CD8-positive, alpha-beta memory T cell (primary cell): ENCODE measurements around the gene CNGA2. TPM values are rescaled to one million over a fixed set of nuclear protein-coding genes. Genes with fewer than 3 reads are reported as not detected.

ENCODE experiments used
- CTCF ChIA-PET: fragments of 350-600 bp; sonication (Branson Sonifier 250); formaldehyde crosslinking; loops from one replicate; lab custom pipeline; 2021; ENCODE audit warnings: antibody characterized with exemption; lab: Charles Lee
- POLR2A ChIA-PET: fragments of 350-600 bp; sonication (Branson Sonifier 250); formaldehyde crosslinking; loops from one replicate; lab custom pipeline; 2021; ENCODE audit warnings: antibody characterized with exemption; lab: Charles Lee
- DNase-seq, 5 donors: peaks; one replicate each; pipeline versions ENCODE4 v3.0.0 to v3.0.0-alpha.2; 2020 to 2022; ENCODE audit warnings: mixed read lengths in 1 of 5
- H3K27ac ChIP-seq: one replicate; pipeline ENCODE4 v1.7.0; 2013; ENCODE audit warnings: low read depth, mild to moderate bottlenecking, low read length, moderate library complexity
- H3K27me3 ChIP-seq: 2 replicates; pipeline ENCODE4 v1.7.0; 2013; ENCODE audit warnings: low read length, mild to moderate bottlenecking; ENCODE audit not compliant: insufficient read depth, poor library complexity, severe bottlenecking
- H3K36me3 ChIP-seq: 2 replicates; pipeline ENCODE4 v1.7.0; 2013; ENCODE audit warnings: mild to moderate bottlenecking, low read length, moderate library complexity; ENCODE audit not compliant: insufficient read depth
- H3K4me1 ChIP-seq: 2 replicates; pipeline ENCODE4 v1.7.0; 2013; ENCODE audit warnings: mild to moderate bottlenecking, low read length, moderate library complexity; ENCODE audit not compliant: insufficient read depth
- H3K4me3 ChIP-seq: 2 replicates; pipeline ENCODE4 v1.7.0; 2013; ENCODE audit warnings: mild to moderate bottlenecking, low read length
- H3K9me3 ChIP-seq: 2 replicates; pipeline ENCODE4 v1.7.0; 2013; ENCODE audit warnings: mild to moderate bottlenecking, low read length
- H3K27ac Mint-ChIP-seq, 8 donors: one replicate each; pipeline ENCODE4 v1.8.0; 2020 to 2021; ENCODE audit warnings: mixed read lengths in 8 of 8, mild to moderate bottlenecking in 6 of 8, inconsistent platforms in 3 of 8, moderate library complexity in 3 of 8
- H3K27me3 Mint-ChIP-seq, 2 donors: one replicate each; pipeline ENCODE4 v1.8.0; 2020 to 2021; ENCODE audit warnings: mixed read lengths in 2 of 2, mild to moderate bottlenecking in 1 of 2, moderate library complexity in 1 of 2
- H3K36me3 Mint-ChIP-seq, 3 donors: one replicate each; pipeline ENCODE4 v1.8.0; 2020 to 2021; ENCODE audit warnings: mixed read lengths in 3 of 3, inconsistent platforms in 1 of 3, mild to moderate bottlenecking in 1 of 3
- H3K4me1 Mint-ChIP-seq, 3 donors: one replicate each; pipeline ENCODE4 v1.8.0; 2020 to 2021; ENCODE audit warnings: mixed read lengths in 3 of 3, inconsistent platforms in 1 of 3, mild to moderate bottlenecking in 1 of 3
- H3K4me3 Mint-ChIP-seq, 7 donors: one replicate each; pipeline ENCODE4 v1.8.0; 2020 to 2021; ENCODE audit warnings: mixed read lengths in 7 of 7, mild to moderate bottlenecking in 6 of 7, moderate library complexity in 4 of 7, inconsistent platforms in 2 of 7
- H3K9me3 Mint-ChIP-seq, 5 donors: one replicate each; pipeline ENCODE4 v1.8.0; 2020 to 2022; ENCODE audit warnings: mixed read lengths in 5 of 5, mild to moderate bottlenecking in 3 of 5, moderate library complexity in 2 of 5, inconsistent platforms in 1 of 5
- polyA plus RNA-seq: library from polyadenylated mRNA; unstranded; fragments of 300-500 nt; fragmentation: Illumina TruSeq; gene quantifications from one replicate; pipeline ENCODE4 v1.2.3, GENCODE V29; 2021
- total RNA-seq, 2 experiments: library from RNA; stranded (reverse); gene quantifications; one replicate each; pipeline ENCODE4 v1.2.3, GENCODE V29; 2021

Gene CNGA2
- total and polyA plus RNA-seq, 3 experiments from 2014 or later, result not detected

GRCh38 chrX:151714362-151714761 lies 20.2 kb upstream of the CNGA2 start:
- Mint-ChIP-seq H3K27me3 (peaks cover 3 to 7% of the 10 kb centered on the region in 2 donors), H3K36me3 (no peaks in the 10 kb centered on the region)
- CTCF ChIA-PET, result no interaction called here

GRCh38 chrX:151715752-151716151 lies 18.8 kb upstream of the CNGA2 start, which contains the start of gene FATE1:
Gene FATE1 (plus strand): TSS chrX:151716035. CDS start chrX:151716120, 85 bp downstream.
- no peaks in the 10 kb centered on the region for H3K4me1 Mint-ChIP-seq
- Histone ChIP-seq H3K4me1 (no peaks in the 10 kb centered on the region), H3K9me3 (no peaks in the 10 kb centered on the region), H3K36me3 (no peaks in the 10 kb centered on the region), H3K4me3 (no peak within 1 kb of the TSS), H3K27me3 (no peaks in the 10 kb centered on the region), H3K27ac (no peak within 1 kb of the TSS)
- no peaks in the 10 kb centered on the region for H3K36me3 Mint-ChIP-seq
- ChIA-PET POLR2A (no interaction called here), CTCF (no interaction called here)
- DNase-seq, result no peak
- no peaks in the 10 kb centered on the region for H3K9me3 Mint-ChIP-seq
- H3K27me3 Mint-ChIP-seq, result peaks cover 3 to 7% of the 10 kb centered on the region in 2 donors
- no peak within 1 kb of the TSS for H3K4me3 Mint-ChIP-seq
- H3K27ac Mint-ChIP-seq, result no peak within 1 kb of the TSS

More at GRCh38 chrX:151714362-151714761, 20.2 kb upstream of the CNGA2 start:
- H3K27ac Mint-ChIP-seq, result no peak overlapping the region
- POLR2A ChIA-PET, result no interaction called here
- H3K36me3 ChIP-seq, result no peaks in the 10 kb centered on the region
- no peak overlapping the region for H3K27ac ChIP-seq
- no peak for DNase-seq
- no peak overlapping the region for H3K4me3 Mint-ChIP-seq
- H3K4me3 ChIP-seq, result no peak overlapping the region
- no peaks in the 10 kb centered on the region for H3K27me3 ChIP-seq
- H3K9me3 ChIP-seq, result no peaks in the 10 kb centered on the region
- no peaks in the 10 kb centered on the region for H3K4me1 ChIP-seq
- no peaks in the 10 kb centered on the region for H3K4me1 Mint-ChIP-seq
- no peaks in the 10 kb centered on the region for H3K9me3 Mint-ChIP-seq

GRCh38 chrX:151722241-151722846 lies 12.2 kb upstream of the CNGA2 start:
- ChIA-PET POLR2A (no interaction called here), CTCF (no interaction called here)
- Histone ChIP-seq H3K27me3 (no peaks in the 10 kb centered on the region), H3K4me1 (no peaks in the 10 kb centered on the region), H3K9me3 (no peaks in the 10 kb centered on the region), H3K27ac (no peak overlapping the region), H3K4me3 (no peak overlapping the region), H3K36me3 (no peaks in the 10 kb centered on the region)
- Mint-ChIP-seq H3K27ac (no peak overlapping the region), H3K27me3 (peaks cover 0 to 18% of the 10 kb centered on the region in 2 donors), H3K36me3 (no peaks in the 10 kb centered on the region), H3K9me3 (no peaks in the 10 kb centered on the region), H3K4me3 (no peak overlapping the region), H3K4me1 (no peaks in the 10 kb centered on the region)
- no peak for DNase-seq

- H3K9me3 ChIP-seq, result no peaks in the 10 kb centered on the region
- H3K4me1 ChIP-seq, result no peaks in the 10 kb centered on the region
- H3K27me3 ChIP-seq, result no peaks in the 10 kb centered on the region
- Mint-ChIP-seq H3K27ac (no peak overlapping the region), H3K36me3 (no peaks in the 10 kb centered on the region), H3K4me1 (no peaks in the 10 kb centered on the region), H3K27me3 (peaks cover 0 to 18% of the 10 kb centered on the region in 2 donors), H3K9me3 (no peaks in the 10 kb centered on the region), H3K4me3 (no peak overlapping the region)
- no peak overlapping the region for H3K27ac ChIP-seq
- ChIA-PET CTCF (no interaction called here), POLR2A (no interaction called here)
- no peak overlapping the region for H3K4me3 ChIP-seq
- DNase-seq, result no peak
- H3K36me3 ChIP-seq, result no peaks in the 10 kb centered on the region
Measured at GRCh38 chrX:151723156-151723760, 11.3 kb upstream of the CNGA2 start.

GRCh38 chrX:151724563-151725337 lies 9.8 kb upstream of the CNGA2 start:
- no peaks in the 10 kb centered on the region for H3K9me3 Mint-ChIP-seq
- CTCF ChIA-PET, result no interaction called here
- no peak for DNase-seq
- H3K36me3 Mint-ChIP-seq, result no peaks in the 10 kb centered on the region
- H3K9me3 ChIP-seq, result no peaks in the 10 kb centered on the region
- no peak overlapping the region for H3K27ac Mint-ChIP-seq
- no peaks in the 10 kb centered on the region for H3K4me1 Mint-ChIP-seq
- H3K27me3 ChIP-seq, result no peaks in the 10 kb centered on the region
- H3K27ac ChIP-seq, result no peak overlapping the region
- no peak overlapping the region for H3K4me3 ChIP-seq
- peaks cover 0 to 18% of the 10 kb centered on the region in 2 donors for H3K27me3 Mint-ChIP-seq
- no peaks in the 10 kb centered on the region for H3K4me1 ChIP-seq
- H3K4me3 Mint-ChIP-seq, result no peak overlapping the region
- no peaks in the 10 kb centered on the region for H3K36me3 ChIP-seq
- POLR2A ChIA-PET, result no interaction called here

GRCh38 chrX:151725338-151725614 lies 9.3 kb upstream of the CNGA2 start:
- no peaks in the 10 kb centered on the region for H3K27me3 ChIP-seq
- Mint-ChIP-seq H3K36me3 (no peaks in the 10 kb centered on the region), H3K27me3 (peaks cover 0 to 21% of the 10 kb centered on the region in 2 donors), H3K9me3 (no peaks in the 10 kb centered on the region), H3K27ac (no peak overlapping the region), H3K4me3 (no peak overlapping the region), H3K4me1 (no peaks in the 10 kb centered on the region)
- POLR2A ChIA-PET, result no interaction called here
- H3K9me3 ChIP-seq, result no peaks in the 10 kb centered on the region
- no peak for DNase-seq
- H3K4me3 ChIP-seq, result no peak overlapping the region
- H3K4me1 ChIP-seq, result no peaks in the 10 kb centered on the region
- H3K36me3 ChIP-seq, result no peaks in the 10 kb centered on the region
- CTCF ChIA-PET, result no interaction called here
- no peak overlapping the region for H3K27ac ChIP-seq

GRCh38 chrX:151726751-151727150 lies 7.8 kb upstream of the CNGA2 start:
- Mint-ChIP-seq H3K27ac (no peak overlapping the region), H3K4me3 (no peak overlapping the region), H3K4me1 (no peaks in the 10 kb centered on the region), H3K36me3 (no peaks in the 10 kb centered on the region), H3K27me3 (peaks cover 0 to 23% of the 10 kb centered on the region in 2 donors), H3K9me3 (no peaks in the 10 kb centered on the region)
- H3K36me3 ChIP-seq, result no peaks in the 10 kb centered on the region
- no peaks in the 10 kb centered on the region for H3K27me3 ChIP-seq
- DNase-seq, result no peak
- no peaks in the 10 kb centered on the region for H3K9me3 ChIP-seq
- H3K27ac ChIP-seq, result no peak overlapping the region
- H3K4me3 ChIP-seq, result no peak overlapping the region
- ChIA-PET CTCF (no interaction called here), POLR2A (no interaction called here)
- no peaks in the 10 kb centered on the region for H3K4me1 ChIP-seq

- H3K36me3 Mint-ChIP-seq, result no peaks in the 10 kb centered on the region
- H3K27me3 Mint-ChIP-seq, result peaks cover 0 to 23% of the 10 kb centered on the region in 2 donors
- Histone ChIP-seq H3K27ac (no peak overlapping the region), H3K4me1 (no peaks in the 10 kb centered on the region), H3K9me3 (no peaks in the 10 kb centered on the region), H3K27me3 (no peaks in the 10 kb centered on the region), H3K36me3 (no peaks in the 10 kb centered on the region), H3K4me3 (no peak overlapping the region)
- no peaks in the 10 kb centered on the region for H3K9me3 Mint-ChIP-seq
- no peak overlapping the region for H3K27ac Mint-ChIP-seq
- DNase-seq, result no peak
- POLR2A ChIA-PET, result no interaction called here
- CTCF ChIA-PET, result no interaction called here
- no peak overlapping the region for H3K4me3 Mint-ChIP-seq
- H3K4me1 Mint-ChIP-seq, result no peaks in the 10 kb centered on the region
Measured at GRCh38 chrX:151727346-151727745, 7.2 kb upstream of the CNGA2 start.
